MCF 10A (cell line): ENCODE measurements around the gene P3H3. TPM values are rescaled to one million over a fixed set of nuclear protein-coding genes. Genes with fewer than 3 reads are reported as not detected.

ENCODE experiments used
- BruUV-seq: library from RNA; stranded (reverse); fragments of 400-500 nt; replicated peaks from 2 replicates; lab custom pipeline; 2021; lab: Mats Ljungman, UMichigan
- CTCF ChIA-PET: fragments of 300-600 bp; sonication (Branson Sonifier 250); formaldehyde crosslinking; extraction: SDS; loops from one replicate; lab custom pipeline; 2021; ENCODE audit warnings: antibody characterized with exemption, inconsistent platforms; lab: Yijun Ruan, JAX
- POLR2A ChIA-PET: fragments of 300-600, 350-650 bp; sonication (Branson Sonifier 250); formaldehyde crosslinking; extraction: SDS; loops from one replicate; lab custom pipeline; 2020; ENCODE audit warnings: antibody characterized with exemption, inconsistent platforms; lab: Yijun Ruan, JAX
- DNase-seq: peaks from one replicate; pipeline ENCODE4 v3.0.0-alpha.2; 2018; ENCODE audit not compliant: unreplicated experiment
- H3K27ac Mint-ChIP-seq: one replicate; pipeline ENCODE4 v1.8.0; 2022; ENCODE audit warnings: mild to moderate bottlenecking, low read depth, mixed read lengths; ENCODE audit not compliant: unreplicated experiment
- H3K27me3 Mint-ChIP-seq: one replicate; pipeline ENCODE4 v1.8.0; 2022; ENCODE audit warnings: mixed read lengths; ENCODE audit not compliant: insufficient read depth, unreplicated experiment
- H3K36me3 Mint-ChIP-seq: one replicate; pipeline ENCODE4 v1.8.0; 2022; ENCODE audit warnings: mild to moderate bottlenecking, moderate library complexity, mixed read lengths; ENCODE audit not compliant: insufficient read depth, unreplicated experiment
- H3K4me1 Mint-ChIP-seq: one replicate; pipeline ENCODE4 v1.8.0; 2022; ENCODE audit warnings: mixed read lengths; ENCODE audit not compliant: insufficient read depth, unreplicated experiment
- H3K4me3 Mint-ChIP-seq: one replicate; pipeline ENCODE4 v1.8.0; 2022; ENCODE audit warnings: mild to moderate bottlenecking, moderate library complexity, mixed read lengths; ENCODE audit not compliant: unreplicated experiment
- H3K9me3 Mint-ChIP-seq: one replicate; pipeline ENCODE4 v1.8.0; 2022; ENCODE audit warnings: mixed read lengths; ENCODE audit not compliant: unreplicated experiment
- CTCF ChIP-seq: fragments of 200-600 bp; IDR thresholded peaks from one replicate; pipeline ENCODE4 v1.8.0; 2022; ENCODE audit warnings: antibody characterized with exemption, mild to moderate bottlenecking; ENCODE audit not compliant: unreplicated experiment
- intact Hi-C: fragments of 100-400 bp; cut with micrococcal nuclease; formaldehyde crosslinking; loops from 2 replicates; pipeline ENCODE4 v1.14.1; 2022
- total RNA-seq: library from RNA; stranded (reverse); gene quantifications from 2 replicates; pipeline ENCODE4 v1.2.3, GENCODE V29; 2022

The P3H3 gene
- total RNA-seq, 1 experiment from 2014 or later = 0.47 TPM

GRCh38 chr12:6833189-6833890 lies 5.1 kb downstream of the P3H3 start:
- Mint-ChIP-seq H3K27ac (no peak overlapping the region), H3K36me3 (no peaks in the 10 kb centered on the region)

GRCh38 chr12:6834254-6834653 lies 6.0 kb downstream of the P3H3 start:
- no peak overlapping the region for H3K27ac Mint-ChIP-seq
- CTCF ChIA-PET = interaction anchor here (0.6 to 8.7 kb wide), 17 partner anchors 9 to 230 kb away, joined by 3 to 74 read pairs (median 4); partner anchors contain the start of genes MLF2, PTMS and USP5
- no peaks in the 10 kb centered on the region for H3K9me3 Mint-ChIP-seq
- BruUV-seq = no TSS peak
- intact Hi-C loops = no loop called here
- H3K4me3 Mint-ChIP-seq = no peak overlapping the region
- H3K27me3 Mint-ChIP-seq = peaks cover 28% of the 10 kb centered on the region
- no peak for TF ChIP-seq CTCF
- no peaks in the 10 kb centered on the region for H3K36me3 Mint-ChIP-seq
- POLR2A ChIA-PET = interaction anchor here (0.6 to 4.0 kb wide), 7 partner anchors 17 to 145 kb away, joined by 3 to 23 read pairs (median 4); partner anchors contain the start of genes CDCA3, MLF2, USP5 and ZNF384
- no peak for DNase-seq
- H3K4me1 Mint-ChIP-seq = peaks cover 2% of the 10 kb centered on the region

More at GRCh38 chr12:6833189-6833890, 5.1 kb downstream of the P3H3 start:
- H3K27me3 Mint-ChIP-seq = peaks cover 37% of the 10 kb centered on the region
- H3K4me1 Mint-ChIP-seq = peaks cover 7% of the 10 kb centered on the region
- BruUV-seq = no TSS peak
- no peak overlapping the region for H3K4me3 Mint-ChIP-seq
- ChIA-PET CTCF (interaction anchor here (0.6 to 8.7 kb wide), 12 partner anchors 9 to 306 kb away, joined by 3 to 74 read pairs (median 4); partner anchors contain the start of genes MLF2 and PTMS), POLR2A (interaction anchor here (0.8 to 4.0 kb wide), 4 partner anchors 19 to 97 kb away, joined by 3 to 23 read pairs (median 6); partner anchors contain the start of genes CDCA3, MLF2 and USP5)
- TF ChIP-seq CTCF = no peak
- H3K9me3 Mint-ChIP-seq = no peaks in the 10 kb centered on the region
- DNase-seq = no peak
- intact Hi-C loops = no loop called here

- Mint-ChIP-seq H3K9me3 (no peaks in the 10 kb centered on the region), H3K36me3 (no peaks in the 10 kb centered on the region), H3K4me1 (no peaks in the 10 kb centered on the region), H3K4me3 (no peak overlapping the region), H3K27me3 (peaks cover 21% of the 10 kb centered on the region), H3K27ac (no peak overlapping the region)
- BruUV-seq = no TSS peak
- intact Hi-C loops = loop anchor here (1.0 kb wide), 1 partner anchor 82 kb away; the partner anchor contains the start of gene MLF2
- no peak for TF ChIP-seq CTCF
- DNase-seq = no peak
- ChIA-PET CTCF (interaction anchor here (0.6 to 8.7 kb wide), 20 partner anchors 9 to 273 kb away, joined by 3 to 74 read pairs (median 4); partner anchors contain the start of genes MLF2 and PTMS), POLR2A (interaction anchor here (1.1 to 4.0 kb wide), 5 partner anchors 17 to 102 kb away, joined by 3 to 23 read pairs (median 4); partner anchors contain the start of genes CDCA3, MLF2 and USP5)
These were observed 6.7 kb downstream of the P3H3 start for GRCh38 chr12:6834873-6835272.

GRCh38 chr12:6836851-6837250 lies 8.6 kb downstream of the P3H3 start:
- ChIA-PET POLR2A (no interaction called here), CTCF (interaction anchor here (0.6 to 8.7 kb wide), 10 partner anchors 11 to 140 kb away, joined by 3 to 74 read pairs (median 6); partner anchors contain the start of genes CDCA3, MLF2 and USP5)
- no TSS peak for BruUV-seq
- Mint-ChIP-seq H3K36me3 (no peaks in the 10 kb centered on the region), H3K4me1 (no peaks in the 10 kb centered on the region), H3K9me3 (no peaks in the 10 kb centered on the region), H3K27ac (no peak overlapping the region), H3K4me3 (no peak overlapping the region), H3K27me3 (peaks cover 2% of the 10 kb centered on the region)
- no peak for TF ChIP-seq CTCF
- DNase-seq = no peak
- intact Hi-C loops = no loop called here
